ENCODE results near the gene SEC24D. TPM values are rescaled to one million over a fixed set of nuclear protein-coding genes. Genes with fewer than 3 reads are reported as not detected.

The SEC24D gene
- total and polyA plus RNA-seq, 2 experiments from 2014 or later = 37.6 to 94.8 TPM

GRCh38 chr4:118746251-118746919, 89.5 kb downstream of the SEC24D start:
- Histone ChIP-seq H3F3A (replicated peaks; ENCODE audit: low read depth) (no peaks in the 10 kb centered on the region; the same call in none of the 2 replicates), H3K27me3 (ENCODE audit: insufficient read depth) (no peaks in the 10 kb centered on the region), H3K27ac (ENCODE audit: low read depth) (no peak overlapping the region; the same call in 1 of the 2 replicates), H3K36me3 (ENCODE audit: insufficient read depth) (peaks cover 30% of the 10 kb centered on the region), H3K9me2 (ENCODE audit: insufficient read depth) (no peaks in the 10 kb centered on the region), H4K20me1 (replicated peaks; ENCODE audit: insufficient read depth) (no peaks in the 10 kb centered on the region; the same call in 1 of the 2 replicates), H3K4me3 (no peak overlapping the region), H3K79me2 (replicated peaks; ENCODE audit: insufficient read depth) (no peaks in the 10 kb centered on the region), H3K4me1 (ENCODE audit: insufficient read depth) (no peaks in the 10 kb centered on the region), H2AFZ (no peak overlapping the region), H3K4me2 (no peak overlapping the region)
- H3K27ac Mint-ChIP-seq = no peak overlapping the region
- ATAC-seq = no peak
- H3K9me3 Mint-ChIP-seq = no peaks in the 10 kb centered on the region
- no peak overlapping the region for H3K4me3 Mint-ChIP-seq
- no peaks in the 10 kb centered on the region for H3K27me3 Mint-ChIP-seq (ENCODE audit: insufficient read depth, low read depth, poor library complexity)
- TF ChIP-seq ZNF331 (CRISPR knock-in tag; IDR thresholded peaks at IDR 0.05; ENCODE audit: low read depth) (no peak), STAT1 (IDR thresholded peaks at IDR 0.05; ENCODE audit: unreplicated experiment) (no peak), CREB1 (CRISPR knock-in tag; IDR thresholded peaks at IDR 0.05; ENCODE audit: low read depth) (no peak), EZH2 (IDR thresholded peaks at IDR 0.05; ENCODE audit: low read depth, unreplicated experiment) (no peak), JUNB (IDR thresholded peaks at IDR 0.05; ENCODE audit: unreplicated experiment) (no peak)
- TF ChIP-seq, protein P1, sequence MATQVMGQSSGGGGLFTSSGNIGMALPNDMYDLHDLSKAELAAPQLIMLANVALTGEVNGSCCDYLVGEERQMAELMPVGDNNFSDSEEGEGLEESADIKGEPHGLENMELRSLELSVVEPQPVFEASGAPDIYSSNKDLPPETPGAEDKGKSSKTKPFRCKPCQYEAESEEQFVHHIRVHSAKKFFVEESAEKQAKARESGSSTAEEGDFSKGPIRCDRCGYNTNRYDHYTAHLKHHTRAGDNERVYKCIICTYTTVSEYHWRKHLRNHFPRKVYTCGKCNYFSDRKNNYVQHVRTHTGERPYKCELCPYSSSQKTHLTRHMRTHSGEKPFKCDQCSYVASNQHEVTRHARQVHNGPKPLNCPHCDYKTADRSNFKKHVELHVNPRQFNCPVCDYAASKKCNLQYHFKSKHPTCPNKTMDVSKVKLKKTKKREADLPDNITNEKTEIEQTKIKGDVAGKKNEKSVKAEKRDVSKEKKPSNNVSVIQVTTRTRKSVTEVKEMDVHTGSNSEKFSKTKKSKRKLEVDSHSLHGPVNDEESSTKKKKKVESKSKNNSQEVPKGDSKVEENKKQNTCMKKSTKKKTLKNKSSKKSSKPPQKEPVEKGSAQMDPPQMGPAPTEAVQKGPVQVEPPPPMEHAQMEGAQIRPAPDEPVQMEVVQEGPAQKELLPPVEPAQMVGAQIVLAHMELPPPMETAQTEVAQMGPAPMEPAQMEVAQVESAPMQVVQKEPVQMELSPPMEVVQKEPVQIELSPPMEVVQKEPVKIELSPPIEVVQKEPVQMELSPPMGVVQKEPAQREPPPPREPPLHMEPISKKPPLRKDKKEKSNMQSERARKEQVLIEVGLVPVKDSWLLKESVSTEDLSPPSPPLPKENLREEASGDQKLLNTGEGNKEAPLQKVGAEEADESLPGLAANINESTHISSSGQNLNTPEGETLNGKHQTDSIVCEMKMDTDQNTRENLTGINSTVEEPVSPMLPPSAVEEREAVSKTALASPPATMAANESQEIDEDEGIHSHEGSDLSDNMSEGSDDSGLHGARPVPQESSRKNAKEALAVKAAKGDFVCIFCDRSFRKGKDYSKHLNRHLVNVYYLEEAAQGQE (IDR thresholded peaks at IDR 0.05; ENCODE audit: unreplicated experiment) = no peak
- TF ChIP-seq, protein P2, sequence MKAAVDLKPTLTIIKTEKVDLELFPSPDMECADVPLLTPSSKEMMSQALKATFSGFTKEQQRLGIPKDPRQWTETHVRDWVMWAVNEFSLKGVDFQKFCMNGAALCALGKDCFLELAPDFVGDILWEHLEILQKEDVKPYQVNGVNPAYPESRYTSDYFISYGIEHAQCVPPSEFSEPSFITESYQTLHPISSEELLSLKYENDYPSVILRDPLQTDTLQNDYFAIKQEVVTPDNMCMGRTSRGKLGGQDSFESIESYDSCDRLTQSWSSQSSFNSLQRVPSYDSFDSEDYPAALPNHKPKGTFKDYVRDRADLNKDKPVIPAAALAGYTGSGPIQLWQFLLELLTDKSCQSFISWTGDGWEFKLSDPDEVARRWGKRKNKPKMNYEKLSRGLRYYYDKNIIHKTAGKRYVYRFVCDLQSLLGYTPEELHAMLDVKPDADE (IDR thresholded peaks at IDR 0.05) = no peak
- no peak for DNase-seq (ENCODE audit: low spot score)
- H3K4me1 Mint-ChIP-seq = no peaks in the 10 kb centered on the region
- H3K36me3 Mint-ChIP-seq (ENCODE audit: low read depth) = peaks cover 25% of the 10 kb centered on the region

DNA sequence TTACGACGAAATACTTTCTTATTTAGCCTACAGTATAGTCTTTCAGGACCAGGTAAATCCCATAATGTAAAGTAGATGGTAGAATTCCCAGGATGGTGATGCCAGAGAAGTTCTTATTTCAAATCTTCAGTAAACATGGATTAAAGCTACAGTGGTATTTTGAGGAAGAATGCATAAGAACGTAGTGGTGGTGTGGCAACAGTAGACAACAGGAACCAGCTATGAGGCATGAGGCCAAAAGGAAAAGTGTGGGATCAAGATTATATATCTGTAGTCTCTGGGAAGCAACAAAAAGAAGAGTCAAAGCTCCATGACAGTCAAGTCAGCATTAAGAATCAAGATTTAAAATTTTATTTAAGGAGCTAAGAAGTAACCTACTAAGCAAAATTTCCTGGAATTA, 90.6 kb downstream of the SEC24D start:
- Mint-ChIP-seq H3K4me3 (no peak overlapping the region), H3K4me1 (no peaks in the 10 kb centered on the region), H3K27ac (no peak overlapping the region), H3K36me3 (ENCODE audit: low read depth) (peaks cover 25% of the 10 kb centered on the region), H3K9me3 (no peaks in the 10 kb centered on the region), H3K27me3 (ENCODE audit: insufficient read depth, low read depth, poor library complexity) (no peaks in the 10 kb centered on the region)
- no peaks in the 10 kb centered on the region for H3K4me1 ChIP-seq (ENCODE audit: insufficient read depth)
- ATAC-seq = no peak
- no peaks in the 10 kb centered on the region; the same call in none of the 2 replicates for H3F3A ChIP-seq (replicated peaks; ENCODE audit: low read depth)
- H3K79me2 ChIP-seq (replicated peaks; ENCODE audit: insufficient read depth) = no peaks in the 10 kb centered on the region
- no peak for DNase-seq (ENCODE audit: low spot score)
- no peak overlapping the region for H3K4me3 ChIP-seq
- no peaks in the 10 kb centered on the region for H3K9me2 ChIP-seq (ENCODE audit: insufficient read depth)
- H2AFZ ChIP-seq = no peak overlapping the region
- H4K20me1 ChIP-seq (replicated peaks; ENCODE audit: insufficient read depth) = no peaks in the 10 kb centered on the region; the same call in 1 of the 2 replicates
- no peaks in the 10 kb centered on the region for H3K27me3 ChIP-seq (ENCODE audit: insufficient read depth)
- H3K27ac ChIP-seq (ENCODE audit: low read depth) = 0 out of 2 replicates have a peak overlapping the region, but pooled peaks have one; percentile 3
- H3K36me3 ChIP-seq (ENCODE audit: insufficient read depth) = peaks cover 28% of the 10 kb centered on the region
- no peak overlapping the region for H3K4me2 ChIP-seq
- TF ChIP-seq EZH2phosphoT487 (IDR thresholded peaks at IDR 0.05; ENCODE audit: unreplicated experiment) (no peak), POLR2AphosphoS5 (IDR thresholded peaks at IDR 0.05; ENCODE audit: low read depth) (no peak), JUNB (IDR thresholded peaks at IDR 0.05; ENCODE audit: unreplicated experiment) (no peak), ZNF114 (CRISPR knock-in tag; IDR thresholded peaks at IDR 0.05) (no peak), STAT1 (IDR thresholded peaks at IDR 0.05; ENCODE audit: unreplicated experiment) (no peak), EZH2 (IDR thresholded peaks at IDR 0.05; ENCODE audit: low read depth, unreplicated experiment) (no peak)
- TF ChIP-seq, protein P2 (IDR thresholded peaks at IDR 0.05) = no peak
